B cell (primary cell): ENCODE data around the gene MTHFD1L. TPM values are rescaled to one million over a fixed set of nuclear protein-coding genes. Genes with fewer than 3 reads are reported as not detected.

Experiments used
- ATAC-seq: fragments of 200-7000 bp; cut with Tn5 transposase; one replicate; pipeline ENCODE4 v1.10.0; 2021; ENCODE audit warnings: low read depth, mild to moderate bottlenecking, moderate number of reproducible peaks, moderate library complexity
- CTCF ChIA-PET: fragments of 350-600 bp; sonication (Branson Sonifier 250); formaldehyde crosslinking; loops from one replicate; lab custom pipeline; 2021; ENCODE audit warnings: antibody characterized with exemption, inconsistent platforms; lab: Charles Lee
- POLR2A ChIA-PET: fragments of 350-600 bp; sonication (Branson Sonifier 250); formaldehyde crosslinking; loops from one replicate; lab custom pipeline; 2021; ENCODE audit warnings: antibody characterized with exemption; lab: Charles Lee
- DNase-seq: peaks from one replicate; pipeline ENCODE4 v3.0.0; 2013
- H2AFZ ChIP-seq: 2 replicates; pipeline ENCODE4 v1.6.1; 2012; ENCODE audit warnings: mild to moderate bottlenecking, low read depth, low read length; ENCODE audit not compliant: insufficient read depth, poor library complexity, severe bottlenecking
- H3K27ac ChIP-seq, 2 donors: 1 replicate in 1 of 2; 2 replicates in 1 of 2; pipeline ENCODE4 v1.5.1; 2012 to 2013; ENCODE audit warnings: low read length in 2 of 2, mild to moderate bottlenecking in 2 of 2, moderate library complexity in 1 of 2
- H3K27me3 ChIP-seq, 4 experiments: fragments of 200-600 bp in 1 of 4; sonication (generic) in 1 of 4; replicated peaks in 1 of 4; 1 replicate in 2 of 4; 2 replicates in 2 of 4; pipeline versions ENCODE4 v1.6.1 to v1.7.0; 2013 to 2016; ENCODE audit warnings: low read length in 3 of 4, mild to moderate bottlenecking in 2 of 4, mixed read lengths in 1 of 4, moderate library complexity in 1 of 4; ENCODE audit not compliant: insufficient read depth in 4 of 4, control insufficient read depth in 3 of 4; ENCODE audit errors: control extremely low read depth in 1 of 4
- H3K36me3 ChIP-seq, 2 experiments: replicated peaks in 1 of 2; 1 replicate in 1 of 2; 2 replicates in 1 of 2; pipeline versions ENCODE4 v1.6.1 to v1.7.1; 2013; ENCODE audit warnings: low read length in 1 of 2; ENCODE audit not compliant: insufficient read depth in 2 of 2, control insufficient read depth in 1 of 2; ENCODE audit errors: control extremely low read depth in 1 of 2, extremely low read depth in 1 of 2
- H3K4me1 ChIP-seq, 2 donors: fragments of 200-600 bp in 1 of 2; sonication (generic) in 1 of 2; 1 replicate in 1 of 2; 2 replicates in 1 of 2; pipeline versions ENCODE4 v1.5.1 to v1.6.1; 2013 to 2017; ENCODE audit warnings: low read length in 2 of 2; ENCODE audit not compliant: control insufficient read depth in 2 of 2, insufficient read depth in 2 of 2
- H3K4me2 ChIP-seq: replicated peaks from 2 replicates; pipeline ENCODE3; 2012; ENCODE audit warnings: mild to moderate bottlenecking, low read depth, low read length; ENCODE audit not compliant: poor library complexity, severe bottlenecking
- H3K4me3 ChIP-seq, 5 experiments: fragments of 200-600 bp in 1 of 5; sonication (generic) in 1 of 5; 1 replicate in 3 of 5; 2 replicates in 2 of 5; pipeline versions ENCODE4 v1.5.1 to v1.7.0; 2011 to 2016; ENCODE audit warnings: low read length in 4 of 5, mild to moderate bottlenecking in 4 of 5, low read depth in 2 of 5, control low read depth in 1 of 5, moderate library complexity in 1 of 5; ENCODE audit not compliant: insufficient read depth in 1 of 5; ENCODE audit errors: control extremely low read depth in 1 of 5, extremely low read depth in 1 of 5
- H3K79me2 ChIP-seq: fragments of 200-600 bp; sonication (generic); one replicate; pipeline ENCODE4 v1.6.0; 2016; ENCODE audit warnings: low read length; ENCODE audit not compliant: control insufficient read depth, insufficient read depth
- H3K9ac ChIP-seq: fragments of 200-600 bp; sonication (generic); 2 replicates; pipeline ENCODE4 v1.6.1; 2017; ENCODE audit warnings: mild to moderate bottlenecking, low read length, moderate library complexity
- H3K9me3 ChIP-seq, 3 donors: one replicate each; pipeline versions ENCODE4 v1.6.1 to v1.7.1; 2013; ENCODE audit warnings: low read length in 2 of 3; ENCODE audit not compliant: control insufficient read depth in 2 of 3, insufficient read depth in 1 of 3; ENCODE audit errors: control extremely low read depth in 1 of 3
- H4K20me1 ChIP-seq: 2 replicates; pipeline ENCODE4 v1.6.0; 2012; ENCODE audit warnings: mild to moderate bottlenecking, low read length; ENCODE audit not compliant: insufficient read depth, control insufficient read depth, poor library complexity, severe bottlenecking
- H3K27ac Mint-ChIP-seq: one replicate; pipeline ENCODE4 v1.8.0; 2021; ENCODE audit warnings: mixed read lengths
- H3K27me3 Mint-ChIP-seq: one replicate; pipeline ENCODE4 v1.8.0; 2021; ENCODE audit warnings: mixed read lengths
- H3K4me1 Mint-ChIP-seq: one replicate; pipeline ENCODE4 v1.8.0; 2021; ENCODE audit warnings: mixed read lengths
- H3K4me3 Mint-ChIP-seq: one replicate; pipeline ENCODE4 v1.8.0; 2021; ENCODE audit warnings: mixed read lengths
- H3K9me3 Mint-ChIP-seq: one replicate; pipeline ENCODE4 v1.8.0; 2022; ENCODE audit warnings: mixed read lengths; ENCODE audit not compliant: insufficient read depth
- CTCF ChIP-seq: fragments of 200-600 bp; IDR thresholded peaks from one replicate; pipeline ENCODE4 v1.8.0; 2022; ENCODE audit warnings: antibody characterized with exemption, mild to moderate bottlenecking
- EZH2 ChIP-seq: IDR thresholded peaks from 2 replicates; pipeline ENCODE4 v1.6.1; 2012; ENCODE audit warnings: borderline replicate concordance, low read depth, mild to moderate bottlenecking, moderate library complexity, low read length; ENCODE audit not compliant: insufficient read depth, poor library complexity, severe bottlenecking
- WGBS: methylation state at CpG from one replicate; pipeline ENCODE4 v1.1.5; 2013; ENCODE audit warnings: missing lambda C conversion rate; ENCODE audit not compliant: insufficient coverage; 5-methylcytosine and 5-hydroxymethylcytosine counted together
- intact Hi-C: fragments of 100-400 bp; cut with micrococcal nuclease; formaldehyde crosslinking; loops from one replicate; pipeline ENCODE4 v1.10.0; 2022
- polyA plus RNA-seq: library from polyadenylated mRNA; depleted of rRNA; stranded (reverse); fragments of >200 nt; gene quantifications from 2 replicates; pipeline ENCODE4 v1.2.3, GENCODE V29; 2012
- total RNA-seq, 2 donors: library from RNA; stranded (reverse); fragments of 120-200 nt in 1 of 2; gene quantifications; 1 replicate in 1 of 2; 2 replicates in 1 of 2; pipeline versions ENCODE4 v1.2.3 to v1.2.4, GENCODE V29; 2013 to 2022

MTHFD1L gene
- total and polyA plus RNA-seq, 2 donors (not counting 1 experiment from before 2014, with no cell fraction given): 2.9 to 16.1 TPM

GRCh38 chr6:151065027-151065815, 199.7 kb downstream of the MTHFD1L start:
- POLR2A ChIA-PET: no interaction called here
- H3K79me2 ChIP-seq: no peaks in the 10 kb centered on the region

More at GRCh38 chr6:151065027-151065815, 199.7 kb downstream of the MTHFD1L start:
- Histone ChIP-seq H4K20me1 (no peaks in the 10 kb centered on the region), H3K27ac (no peak overlapping the region), H3K4me1 (no peaks in the 10 kb centered on the region), H3K4me3 (no peak overlapping the region), H3K4me2 (no peak overlapping the region), H3K36me3 (no peaks in the 10 kb centered on the region), H3K9me3 (no peaks in the 10 kb centered on the region), H2AFZ (no peak overlapping the region), H3K9ac (no peak overlapping the region), H3K27me3 (no peaks in the 10 kb centered on the region)
- 97% methylated on average over 8 of the region's 10 CpGs for WGBS
- H3K27ac Mint-ChIP-seq: no peak overlapping the region
- no peak for TF ChIP-seq CTCF
- TF ChIP-seq EZH2: no peak
- no peaks in the 10 kb centered on the region for H3K9me3 Mint-ChIP-seq
- intact Hi-C loops: no loop called here
- H3K4me1 Mint-ChIP-seq: no peaks in the 10 kb centered on the region
- DNase-seq (no peak), ATAC-seq (no peak)
- CTCF ChIA-PET: no interaction called here
- H3K4me3 Mint-ChIP-seq: no peak overlapping the region
- no peaks in the 10 kb centered on the region for H3K27me3 Mint-ChIP-seq
